A549 (cell line): ENCODE data around the gene TRAK1.

Experiments
- CEBPB ChIP-seq, 2 experiments: fragments of >200 bp in 1 of 2; sonication (Bioruptor Twin) in 1 of 2; formaldehyde crosslinking in 1 of 2; IDR thresholded peaks; 2 replicates each; pipeline ENCODE4 v1.6.1; 2012 to 2016
- EP300 ChIP-seq, 2 experiments: fragments of >200 bp; sonication (Bioruptor Twin); formaldehyde crosslinking; IDR thresholded peaks; 2 replicates in 1 of 2; 3 replicates in 1 of 2; pipeline ENCODE4 v1.6.1; 2016 to 2017
- JUN ChIP-seq, 2 experiments: fragments of >200 bp; sonication (Bioruptor Twin); formaldehyde crosslinking; IDR thresholded peaks; 2 replicates in 1 of 2; 3 replicates in 1 of 2; pipeline ENCODE4 v1.6.1; 2016 to 2017
- MAZ ChIP-seq: fragments of 150-350 bp; IDR thresholded peaks from 2 replicates; pipeline ENCODE4 v1.6.1; 2014; ENCODE audit warnings: antibody characterized with exemption, low read depth, low read length, borderline replicate concordance
- POLR2A ChIP-seq: IDR thresholded peaks from 2 replicates; pipeline ENCODE4 v1.6.1; 2012; ENCODE audit warnings: mild to moderate bottlenecking, low read length
- TF ChIP-seq, protein P1 (sequence below): fragments of >200 bp; sonication (Bioruptor Twin); formaldehyde crosslinking; IDR thresholded peaks from 3 replicates; pipeline ENCODE4 v1.5.1; 2016

GRCh38 chr3:42052484-42053351 is 38.4 kb upstream of the TRAK1 start:
- TF ChIP-seq, protein P1, sequence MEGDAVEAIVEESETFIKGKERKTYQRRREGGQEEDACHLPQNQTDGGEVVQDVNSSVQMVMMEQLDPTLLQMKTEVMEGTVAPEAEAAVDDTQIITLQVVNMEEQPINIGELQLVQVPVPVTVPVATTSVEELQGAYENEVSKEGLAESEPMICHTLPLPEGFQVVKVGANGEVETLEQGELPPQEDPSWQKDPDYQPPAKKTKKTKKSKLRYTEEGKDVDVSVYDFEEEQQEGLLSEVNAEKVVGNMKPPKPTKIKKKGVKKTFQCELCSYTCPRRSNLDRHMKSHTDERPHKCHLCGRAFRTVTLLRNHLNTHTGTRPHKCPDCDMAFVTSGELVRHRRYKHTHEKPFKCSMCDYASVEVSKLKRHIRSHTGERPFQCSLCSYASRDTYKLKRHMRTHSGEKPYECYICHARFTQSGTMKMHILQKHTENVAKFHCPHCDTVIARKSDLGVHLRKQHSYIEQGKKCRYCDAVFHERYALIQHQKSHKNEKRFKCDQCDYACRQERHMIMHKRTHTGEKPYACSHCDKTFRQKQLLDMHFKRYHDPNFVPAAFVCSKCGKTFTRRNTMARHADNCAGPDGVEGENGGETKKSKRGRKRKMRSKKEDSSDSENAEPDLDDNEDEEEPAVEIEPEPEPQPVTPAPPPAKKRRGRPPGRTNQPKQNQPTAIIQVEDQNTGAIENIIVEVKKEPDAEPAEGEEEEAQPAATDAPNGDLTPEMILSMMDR: no peak
- TF ChIP-seq JUN (IDR thresholded peaks at IDR 0.05) (no peak), MAZ (no peak), POLR2A (no peak), CEBPB (IDR thresholded peaks at IDR 0.05) (no peak), EP300 (IDR thresholded peaks at IDR 0.05) (no peak)
